Thymus (tissue), 11 donors: ENCODE results near the gene TMEM242. TPM values are rescaled to one million over a fixed set of nuclear protein-coding genes. Genes with fewer than 3 reads are reported as not detected.

Experiments used
- DNase-seq, 9 donors: peaks; one replicate each; pipeline ENCODE4 v3.0.0-alpha.2; 2013; ENCODE audit warnings: low spot score in 9 of 9, low read depth in 6 of 9, missing footprints in 1 of 9
- H3K27ac ChIP-seq, 2 donors: one replicate each; pipeline ENCODE4 v1.5.1; 2013; ENCODE audit warnings: control low read depth in 1 of 2, low read depth in 1 of 2, low read length in 1 of 2, mild to moderate bottlenecking in 1 of 2, moderate library complexity in 1 of 2
- H3K27me3 ChIP-seq, 2 donors: one replicate each; pipeline ENCODE4 v1.5.1; 2013; ENCODE audit warnings: low read length in 1 of 2; ENCODE audit not compliant: control insufficient read depth in 2 of 2, insufficient read depth in 1 of 2
- H3K36me3 ChIP-seq, 2 donors: one replicate each; pipeline ENCODE4 v1.5.1; 2013; ENCODE audit warnings: low read length in 1 of 2, mild to moderate bottlenecking in 1 of 2, moderate library complexity in 1 of 2; ENCODE audit not compliant: control insufficient read depth in 2 of 2, insufficient read depth in 2 of 2
- H3K4me1 ChIP-seq, 2 donors: one replicate each; pipeline ENCODE4 v1.5.1; 2013; ENCODE audit warnings: low read length in 2 of 2; ENCODE audit not compliant: control insufficient read depth in 2 of 2, insufficient read depth in 2 of 2
- H3K4me3 ChIP-seq, 2 donors: one replicate each; pipeline ENCODE4 v1.5.1; 2013; ENCODE audit warnings: low read length in 2 of 2, control low read depth in 1 of 2, mild to moderate bottlenecking in 1 of 2
- H3K9me3 ChIP-seq, 2 donors: one replicate each; pipeline ENCODE4 v1.5.1; 2013; ENCODE audit warnings: low read length in 1 of 2, mild to moderate bottlenecking in 1 of 2; ENCODE audit not compliant: control insufficient read depth in 2 of 2, insufficient read depth in 1 of 2
- WGBS: extraction: QIAGEN DNeasy Blood & Tissue Kit; methylation state at CpG from one replicate; pipeline ENCODE4 v1.1.7; 2013; 5-methylcytosine and 5-hydroxymethylcytosine counted together
- polyA plus RNA-seq: library from polyadenylated mRNA; stranded (reverse); fragments of 200-250 nt; gene quantifications from one replicate; pipeline ENCODE4 v1.2.3, GENCODE V29; 2013
- total RNA-seq: library from RNA; stranded (reverse); fragments of 120-200 nt; gene quantifications from one replicate; pipeline ENCODE4 v1.2.4, GENCODE V29; 2013
- donor health status: healthy.

The TMEM242 gene
- total and polyA plus RNA-seq, 2 donors = 6.1 to 9.6 TPM

GRCh38 chr6:157271911-157272310 is 51.4 kb downstream of the TMEM242 start:
- no peak overlapping the region for H3K4me3 ChIP-seq
- DNase-seq = no peak
- peaks cover 0 to 29% of the 10 kb centered on the region in 2 donors for H3K4me1 ChIP-seq
- H3K27ac ChIP-seq = no peak overlapping the region
- no peaks in the 10 kb centered on the region for H3K36me3 ChIP-seq
- H3K27me3 ChIP-seq = peaks cover 0 to 5% of the 10 kb centered on the region in 2 donors
- H3K9me3 ChIP-seq = no peaks in the 10 kb centered on the region
- WGBS = 93% methylated on average over 4 of the region's 4 CpGs

- Histone ChIP-seq H3K4me1 (peaks cover 0 to 32% of the 10 kb centered on the region in 2 donors), H3K9me3 (no peaks in the 10 kb centered on the region), H3K27ac (no peak overlapping the region), H3K36me3 (no peaks in the 10 kb centered on the region), H3K27me3 (peaks cover 0 to 5% of the 10 kb centered on the region in 2 donors), H3K4me3 (no peak overlapping the region)
- DNase-seq = no peak
- 98% methylated on average over 9 of the region's 9 CpGs for WGBS
Observed at GRCh38 chr6:157271441-157271840, 51.9 kb downstream of the TMEM242 start.

- Histone ChIP-seq H3K27ac (no peak overlapping the region), H3K9me3 (no peaks in the 10 kb centered on the region), H3K27me3 (peaks cover 0 to 5% of the 10 kb centered on the region in 2 donors), H3K4me3 (no peak overlapping the region), H3K4me1 (peaks cover 0 to 32% of the 10 kb centered on the region in 2 donors), H3K36me3 (no peaks in the 10 kb centered on the region)
- 98% methylated on average over 2 of the region's 2 CpGs for WGBS
- no peak for DNase-seq
Observed at GRCh38 chr6:157270916-157271315, 52.4 kb downstream of the TMEM242 start.

- Histone ChIP-seq H3K36me3 (no peaks in the 10 kb centered on the region), H3K4me1 (peaks cover 0 to 36% of the 10 kb centered on the region in 2 donors), H3K27me3 (peaks cover 0 to 5% of the 10 kb centered on the region in 2 donors), H3K9me3 (no peaks in the 10 kb centered on the region), H3K27ac (no peak overlapping the region), H3K4me3 (no peak overlapping the region)
- 47% methylated on average over 1 of the region's 1 CpG for whole genome bisulfite sequencing
- no peak for DNase-seq
Observed at GRCh38 chr6:157270308-157270707, 53.0 kb downstream of the TMEM242 start.

- DNase-seq = no peak
- WGBS = 91% methylated on average over 16 of the region's 16 CpGs
- no peak overlapping the region for H3K27ac ChIP-seq
Observed at GRCh38 chr6:157269261-157269794, 54.0 kb downstream of the TMEM242 start.

GRCh38 chr6:157268835-157269234 is 54.5 kb downstream of the TMEM242 start:
- Histone ChIP-seq H3K4me1 (peaks cover 0 to 33% of the 10 kb centered on the region in 2 donors), H3K36me3 (no peaks in the 10 kb centered on the region), H3K9me3 (no peaks in the 10 kb centered on the region), H3K4me3 (no peak overlapping the region), H3K27me3 (no peaks in the 10 kb centered on the region), H3K27ac (no peak overlapping the region)
- DNase-seq = no peak
- WGBS = 97% methylated on average over 6 of the region's 6 CpGs

More at GRCh38 chr6:157269261-157269794, 54.0 kb downstream of the TMEM242 start:
- no peaks in the 10 kb centered on the region for H3K36me3 ChIP-seq
- H3K4me1 ChIP-seq = peaks cover 0 to 37% of the 10 kb centered on the region in 2 donors
- H3K4me3 ChIP-seq = no peak overlapping the region
- no peaks in the 10 kb centered on the region for H3K27me3 ChIP-seq
- no peaks in the 10 kb centered on the region for H3K9me3 ChIP-seq

- no peak for DNase-seq
Observed at GRCh38 chr6:157268396-157268795, 54.9 kb downstream of the TMEM242 start.

GRCh38 chr6:157267654-157268053 is 55.7 kb downstream of the TMEM242 start:
- Histone ChIP-seq H3K27ac (no peak overlapping the region), H3K36me3 (no peaks in the 10 kb centered on the region), H3K4me3 (no peak overlapping the region), H3K27me3 (no peaks in the 10 kb centered on the region), H3K4me1 (peaks cover 0 to 24% of the 10 kb centered on the region in 2 donors), H3K9me3 (no peaks in the 10 kb centered on the region)
- WGBS = 96% methylated on average over 7 of the region's 7 CpGs
- DNase-seq = no peak

More at GRCh38 chr6:157268396-157268795, 54.9 kb downstream of the TMEM242 start:
- no peaks in the 10 kb centered on the region for H3K36me3 ChIP-seq
- H3K4me1 ChIP-seq = peaks cover 0 to 29% of the 10 kb centered on the region in 2 donors
- no peak overlapping the region for H3K27ac ChIP-seq
- WGBS = 98% methylated on average over 6 of the region's 6 CpGs
- H3K9me3 ChIP-seq = no peaks in the 10 kb centered on the region
- no peaks in the 10 kb centered on the region for H3K27me3 ChIP-seq
- no peak overlapping the region for H3K4me3 ChIP-seq

- 86% methylated on average over 18 of the region's 18 CpGs for WGBS
Observed at GRCh38 chr6:157267109-157267611, 56.2 kb downstream of the TMEM242 start.

More at GRCh38 chr6:157267109-157267611, 56.2 kb downstream of the TMEM242 start:
- Histone ChIP-seq H3K27ac (no peak overlapping the region), H3K27me3 (no peaks in the 10 kb centered on the region), H3K4me1 (peaks cover 0 to 24% of the 10 kb centered on the region in 2 donors), H3K36me3 (no peaks in the 10 kb centered on the region), H3K9me3 (no peaks in the 10 kb centered on the region), H3K4me3 (no peak overlapping the region)
- DNase-seq = no peak
